NT2/D1 (cell line): ENCODE results near the gene LONP2.

Experiments
- SUZ12 ChIP-seq: IDR thresholded peaks from 2 replicates; pipeline ENCODE4 v1.6.1; 2011; ENCODE audit not compliant: insufficient read length, insufficient read depth; ENCODE audit errors: extremely low read depth
- YY1 ChIP-seq: IDR thresholded peaks from 2 replicates; pipeline ENCODE4 v1.6.1; 2011; ENCODE audit not compliant: insufficient read length, insufficient read depth
- ZNF274 ChIP-seq: IDR thresholded peaks from 2 replicates; pipeline ENCODE4 v1.6.1; 2011; ENCODE audit warnings: mild to moderate bottlenecking, low read depth, low read length

GRCh38 chr16:48352648-48353390 is 108.7 kb downstream of the LONP2 start:
- no peak for TF ChIP-seq YY1
- no peak for TF ChIP-seq ZNF274
- no peak for TF ChIP-seq SUZ12
